Measurements from ENCODE around the gene FTO.

The FTO gene

DNA sequence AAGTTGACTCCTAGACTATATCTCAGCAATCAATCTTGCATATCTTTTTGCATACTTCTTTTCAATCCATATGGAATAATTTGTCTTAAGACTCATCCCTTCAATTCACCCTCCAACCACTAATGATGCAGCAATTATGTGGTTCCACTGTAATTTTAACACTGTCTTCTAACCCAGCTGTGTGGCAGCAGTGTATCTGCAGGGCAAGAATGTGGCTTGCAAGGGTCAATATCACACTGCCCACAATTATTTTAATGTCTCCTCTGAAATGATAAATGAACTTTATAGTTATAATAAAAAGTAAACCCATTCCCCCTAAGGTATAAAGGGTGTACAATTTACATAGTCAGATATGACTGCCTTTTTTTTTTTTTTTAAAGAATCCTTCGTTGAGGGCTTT, 48.6 kb downstream of the FTO start:
- no peaks in the 10 kb centered on the region for H3K27me3 Mint-ChIP-seq
- no peak overlapping the region for H3K27ac Mint-ChIP-seq
- no peaks in the 10 kb centered on the region for H3K4me1 Mint-ChIP-seq
- CTCF ChIA-PET, result interaction anchor here (1.2 kb wide), 1 partner anchor 10 kb away, joined by 3 read pairs; no protein-coding TSS in a partner anchor
- no peak overlapping the region for H3K4me3 Mint-ChIP-seq
- no peaks in the 10 kb centered on the region for H3K36me3 Mint-ChIP-seq
- no peak for DNase-seq
- no peaks in the 10 kb centered on the region for H3K9me3 Mint-ChIP-seq

DNA sequence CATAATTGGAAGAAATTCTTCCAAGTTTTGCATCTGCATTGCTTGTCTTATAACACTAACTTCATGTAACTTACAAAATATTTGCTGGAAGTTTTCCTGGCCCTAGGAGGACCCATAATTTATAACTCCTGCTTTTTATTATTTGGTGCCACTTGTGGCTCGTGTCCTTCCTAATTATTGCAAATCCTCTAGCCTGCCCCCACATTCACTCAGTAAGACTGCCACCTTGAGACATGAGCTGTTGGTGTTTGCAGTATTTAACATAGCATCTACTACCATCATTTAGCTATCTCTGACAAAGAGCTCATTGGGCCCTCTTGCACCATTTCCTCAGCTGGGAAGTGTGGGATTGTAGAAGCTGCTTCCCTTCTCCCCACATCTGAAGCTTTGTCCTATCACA, 49.5 kb downstream of the FTO start:
- Mint-ChIP-seq H3K4me3 (no peak overlapping the region), H3K27me3 (no peaks in the 10 kb centered on the region), H3K36me3 (no peaks in the 10 kb centered on the region), H3K27ac (no peak overlapping the region), H3K9me3 (no peaks in the 10 kb centered on the region), H3K4me1 (no peaks in the 10 kb centered on the region)
- CTCF ChIA-PET, result interaction anchor here (0.5 to 1.7 kb wide), 3 partner anchors 10 to 59 kb away, joined by 3 to 12 read pairs (median 3); no protein-coding TSS in a partner anchor
- no peak for DNase-seq

GRCh38 chr16:53755026-53755910, 51.3 kb downstream of the FTO start:
- Mint-ChIP-seq H3K36me3 (no peaks in the 10 kb centered on the region), H3K9me3 (no peaks in the 10 kb centered on the region), H3K27me3 (no peaks in the 10 kb centered on the region), H3K4me3 (no peak overlapping the region), H3K4me1 (no peaks in the 10 kb centered on the region), H3K27ac (no peak overlapping the region)
- CTCF ChIA-PET, result interaction anchor here (1.2 to 1.4 kb wide), 2 partner anchors 15 to 140 kb away, joined by 3 to 4 read pairs; no protein-coding TSS in a partner anchor
- no peak for DNase-seq

- Mint-ChIP-seq H3K4me1 (no peaks in the 10 kb centered on the region), H3K9me3 (no peaks in the 10 kb centered on the region), H3K27ac (no peak overlapping the region), H3K36me3 (no peaks in the 10 kb centered on the region), H3K4me3 (no peak overlapping the region), H3K27me3 (no peaks in the 10 kb centered on the region)
- no peak for DNase-seq
- CTCF ChIA-PET, result interaction anchor here (1.1 kb wide), 1 partner anchor 14 kb away, joined by 5 read pairs; no protein-coding TSS in a partner anchor
These were observed 52.5 kb downstream of the FTO start for GRCh38 chr16:53756275-53756996.

DNA sequence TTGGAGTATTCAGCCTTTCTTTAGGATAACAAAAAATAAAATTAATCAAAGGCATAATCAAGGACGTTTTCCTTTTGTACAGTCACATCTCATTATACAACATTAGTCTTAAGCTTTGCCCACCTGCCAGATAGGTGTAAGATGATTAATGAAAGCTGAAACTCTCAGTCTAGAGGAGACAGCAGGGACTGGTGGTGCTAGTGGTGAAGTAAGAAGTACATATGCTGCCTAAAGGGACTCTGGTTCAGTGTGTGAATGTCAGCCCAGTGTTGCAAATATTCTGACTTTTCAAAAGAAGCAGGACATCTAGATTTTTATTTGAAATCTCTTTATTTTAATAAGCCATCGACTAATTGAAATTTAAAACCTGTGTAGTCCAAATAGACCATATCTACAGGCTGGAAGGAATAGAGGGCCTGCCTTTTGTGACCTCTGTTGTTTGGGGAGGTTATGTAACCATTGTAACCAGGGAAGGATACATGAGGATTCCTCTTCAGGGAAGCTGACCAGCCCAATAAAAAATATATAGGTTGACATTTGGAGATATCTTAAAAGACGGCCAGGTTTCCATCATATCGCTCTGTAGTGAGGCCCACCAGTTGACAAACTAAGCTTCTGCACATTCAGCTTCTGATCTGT, 54.1 kb downstream of the FTO start:
- no peak for DNase-seq
- Mint-ChIP-seq H3K27ac (no peak overlapping the region), H3K36me3 (no peaks in the 10 kb centered on the region), H3K4me1 (no peaks in the 10 kb centered on the region), H3K9me3 (no peaks in the 10 kb centered on the region), H3K27me3 (no peaks in the 10 kb centered on the region), H3K4me3 (no peak overlapping the region)
- CTCF ChIA-PET, result no interaction called here

- CTCF ChIA-PET, result no interaction called here
- no peaks in the 10 kb centered on the region for H3K4me1 Mint-ChIP-seq
- H3K27me3 Mint-ChIP-seq, result no peaks in the 10 kb centered on the region
- H3K9me3 Mint-ChIP-seq, result no peaks in the 10 kb centered on the region
- H3K36me3 Mint-ChIP-seq, result peaks cover 1% of the 10 kb centered on the region
- DNase-seq, result no peak
- H3K4me3 Mint-ChIP-seq, result no peak overlapping the region
- no peak overlapping the region for H3K27ac Mint-ChIP-seq
These were observed 58.2 kb downstream of the FTO start for GRCh38 chr16:53761962-53762703.

DNA sequence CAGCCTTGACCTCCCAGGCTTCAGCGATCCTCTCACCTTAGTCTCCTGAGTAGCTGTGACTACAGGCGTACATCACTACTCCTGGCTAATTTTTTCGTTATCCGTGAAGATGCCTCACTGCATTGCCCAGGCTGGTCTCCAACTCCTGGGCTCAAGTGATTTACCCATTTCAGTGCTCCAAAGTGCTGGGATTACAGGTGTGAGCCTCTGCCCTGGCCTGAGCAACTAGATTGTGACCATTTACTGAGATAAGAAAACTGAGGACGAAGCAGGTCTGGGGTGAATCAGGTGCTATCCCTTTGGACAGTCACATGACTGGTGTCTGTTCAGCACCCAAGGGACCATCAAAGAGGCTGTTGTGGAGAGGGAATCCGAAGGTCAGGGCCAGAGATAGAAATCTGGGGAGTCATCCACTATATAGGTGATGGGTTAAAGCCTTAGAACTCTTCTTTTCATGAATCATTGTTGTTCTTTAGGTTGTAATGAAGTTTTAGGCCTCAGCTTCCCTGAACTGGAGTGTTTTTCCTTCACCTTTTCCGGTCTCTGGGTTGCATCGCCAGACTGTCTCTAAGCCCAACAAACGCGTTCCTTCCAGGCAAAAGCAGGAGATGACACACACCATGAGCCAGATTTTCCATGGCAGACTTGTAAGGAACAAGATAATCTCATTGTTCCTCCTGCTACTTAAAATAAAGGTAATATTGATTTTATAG, 62.5 kb downstream of the FTO start:
- Mint-ChIP-seq H3K4me3 (no peak overlapping the region), H3K36me3 (peaks cover 1% of the 10 kb centered on the region), H3K27ac (no peak overlapping the region), H3K27me3 (no peaks in the 10 kb centered on the region), H3K4me1 (peaks cover 12% of the 10 kb centered on the region), H3K9me3 (no peaks in the 10 kb centered on the region)
- CTCF ChIA-PET, result interaction anchor here (1.2 kb wide), 1 partner anchor 23 kb away, joined by 3 read pairs; no protein-coding TSS in a partner anchor
- DNase-seq, result no peak

DNA sequence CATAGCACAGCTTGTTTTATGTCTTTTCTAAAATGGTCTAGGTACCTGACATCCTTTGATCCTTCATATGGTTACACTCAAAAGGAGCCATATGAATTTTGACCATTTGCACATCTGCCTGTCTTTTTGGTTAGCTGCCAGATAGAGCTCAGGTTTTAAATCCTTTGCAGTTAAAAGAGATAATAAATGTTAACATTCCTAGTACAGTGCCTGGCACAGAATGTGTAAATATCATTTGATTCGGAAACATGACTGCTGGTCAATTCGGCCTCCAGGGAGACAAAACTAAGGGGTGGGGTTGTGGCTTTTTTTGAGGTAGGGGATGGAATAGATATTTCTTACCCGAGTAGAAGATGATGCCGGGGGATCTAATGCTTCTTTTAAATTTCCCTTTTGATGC, 64.2 kb downstream of the FTO start:
- Mint-ChIP-seq H3K27me3 (no peaks in the 10 kb centered on the region), H3K4me1 (peaks cover 12% of the 10 kb centered on the region), H3K4me3 (no peak overlapping the region), H3K27ac (no peak overlapping the region), H3K9me3 (no peaks in the 10 kb centered on the region), H3K36me3 (peaks cover 1% of the 10 kb centered on the region)
- CTCF ChIA-PET, result interaction anchor here (0.9 to 1.5 kb wide), 2 partner anchors 8 to 24 kb away, joined by 3 to 5 read pairs; no protein-coding TSS in a partner anchor
- no peak for DNase-seq

GRCh38 chr16:53768593-53768992, 64.6 kb downstream of the FTO start:
- H3K9me3 Mint-ChIP-seq, result no peaks in the 10 kb centered on the region
- no peak overlapping the region for H3K4me3 Mint-ChIP-seq
- no peaks in the 10 kb centered on the region for H3K27me3 Mint-ChIP-seq
- CTCF ChIA-PET, result interaction anchor here (0.9 to 1.5 kb wide), 2 partner anchors 9 to 24 kb away, joined by 3 to 5 read pairs; no protein-coding TSS in a partner anchor
- H3K27ac Mint-ChIP-seq, result no peak overlapping the region
- peaks cover 12% of the 10 kb centered on the region for H3K4me1 Mint-ChIP-seq
- DNase-seq, result no peak
- H3K36me3 Mint-ChIP-seq, result peaks cover 1% of the 10 kb centered on the region

GRCh38 chr16:53769185-53769584, 65.2 kb downstream of the FTO start:
- Mint-ChIP-seq H3K9me3 (no peaks in the 10 kb centered on the region), H3K4me1 (peaks cover 14% of the 10 kb centered on the region)
- CTCF ChIA-PET, result interaction anchor here (0.9 to 2.0 kb wide), 2 partner anchors 10 to 219 kb away, joined by 3 to 5 read pairs; no protein-coding TSS in a partner anchor

GRCh38 chr16:53769787-53770186, 65.8 kb downstream of the FTO start:
- CTCF ChIA-PET, result interaction anchor here (0.8 to 2.0 kb wide), 2 partner anchors 122 to 220 kb away, joined by 5 read pairs; no protein-coding TSS in a partner anchor

More at GRCh38 chr16:53769185-53769584, 65.2 kb downstream of the FTO start:
- H3K36me3 Mint-ChIP-seq, result peaks cover 1% of the 10 kb centered on the region
- H3K4me3 Mint-ChIP-seq, result no peak overlapping the region
- DNase-seq, result no peak
- no peaks in the 10 kb centered on the region for H3K27me3 Mint-ChIP-seq
- no peak overlapping the region for H3K27ac Mint-ChIP-seq

DNA sequence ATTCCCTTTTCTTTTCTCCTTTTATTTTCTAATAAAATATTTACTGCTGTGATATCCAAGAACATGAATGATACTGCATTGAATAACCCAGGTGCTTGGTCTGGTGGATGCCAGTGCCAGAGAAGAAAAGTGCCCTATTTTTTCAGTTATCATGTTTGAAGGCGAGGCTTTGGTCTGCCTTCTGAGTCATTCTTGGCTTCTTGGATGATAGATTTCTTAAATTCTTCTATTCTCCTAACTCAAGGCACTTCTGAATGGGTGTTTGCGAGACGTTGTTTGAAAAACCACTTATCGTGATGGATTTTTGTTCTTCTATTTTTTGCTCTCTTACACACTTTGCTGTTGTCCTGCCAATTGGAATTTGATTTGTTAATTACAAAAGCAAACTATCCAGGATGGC, 66.7 kb downstream of the FTO start:
- H3K27ac Mint-ChIP-seq, result no peak overlapping the region
- H3K9me3 Mint-ChIP-seq, result no peaks in the 10 kb centered on the region
- H3K36me3 Mint-ChIP-seq, result no peaks in the 10 kb centered on the region

More at GRCh38 chr16:53769787-53770186, 65.8 kb downstream of the FTO start:
- Mint-ChIP-seq H3K4me3 (no peak overlapping the region), H3K9me3 (no peaks in the 10 kb centered on the region), H3K4me1 (peaks cover 17% of the 10 kb centered on the region), H3K36me3 (peaks cover 1% of the 10 kb centered on the region), H3K27ac (no peak overlapping the region), H3K27me3 (no peaks in the 10 kb centered on the region)
- DNase-seq, result no peak

More for the DNA sequence above, 66.7 kb downstream of the FTO start:
- peaks cover 17% of the 10 kb centered on the region for H3K4me1 Mint-ChIP-seq
- H3K27me3 Mint-ChIP-seq, result no peaks in the 10 kb centered on the region
- no peak for DNase-seq
- H3K4me3 Mint-ChIP-seq, result no peak overlapping the region
- CTCF ChIA-PET, result interaction anchor here (0.8 to 2.0 kb wide), 2 partner anchors 121 to 221 kb away, joined by 5 read pairs; no protein-coding TSS in a partner anchor
